HG02571 (cell line): Measurements from ENCODE around the gene SH2B2.
"Not testable (repeated sequence)": the region's sequence is repeated elsewhere in the genome, so short reads cannot be mapped to it uniquely, and the experiment has no call there.

ENCODE experiments used
- ATAC-seq: cut with Tn5 transposase; IDR thresholded peaks from one replicate; pipeline ENCODE4 v1.9.1; 2021; ENCODE audit warnings: mild to moderate bottlenecking, moderate library complexity; ENCODE audit not compliant: unreplicated experiment

Gene SH2B2

GRCh38 chr7:102303669-102304422 lies 17.2 kb downstream of the SH2B2 start:
- ATAC-seq, result no peak

- no peak for ATAC-seq
Measured at GRCh38 chr7:102304668-102305067, 18.0 kb downstream of the SH2B2 start.

GRCh38 chr7:102305414-102306268 lies 19.0 kb downstream of the SH2B2 start:
- ATAC-seq, result peak; percentile 43

GRCh38 chr7:102306916-102307677 lies 20.4 kb downstream of the SH2B2 start:
- ATAC-seq, result peak; percentile 66

GRCh38 chr7:102310414-102310815 lies 23.7 kb downstream of the SH2B2 start:
- no peak for ATAC-seq

- no peak for ATAC-seq
Measured at GRCh38 chr7:102312317-102312716, 25.6 kb downstream of the SH2B2 start.

- no peak for ATAC-seq
Measured at GRCh38 chr7:102313997-102314780, 27.5 kb downstream of the SH2B2 start.

- no peak for ATAC-seq
Measured at GRCh38 chr7:102317231-102318059, 30.8 kb downstream of the SH2B2 start.

GRCh38 chr7:102318482-102318971 lies 31.9 kb downstream of the SH2B2 start:
- no peak for ATAC-seq

GRCh38 chr7:102319671-102320070 lies 33.0 kb downstream of the SH2B2 start:
- no peak for ATAC-seq

GRCh38 chr7:102320181-102320580 lies 33.5 kb downstream of the SH2B2 start:
- ATAC-seq, result no peak

- ATAC-seq, result no peak
Measured at GRCh38 chr7:102320601-102321350, 34.1 kb downstream of the SH2B2 start.

- ATAC-seq, result no peak
Measured at GRCh38 chr7:102321351-102322201, 34.9 kb downstream of the SH2B2 start.

GRCh38 chr7:102322202-102322715 lies 35.6 kb downstream of the SH2B2 start:
- no peak for ATAC-seq

GRCh38 chr7:102323914-102324195 lies 37.2 kb downstream of the SH2B2 start:
- ATAC-seq, result no peak

GRCh38 chr7:102325106-102325505 lies 38.4 kb downstream of the SH2B2 start:
- not testable (repeated sequence) for ATAC-seq

GRCh38 chr7:102326157-102326889 lies 39.7 kb downstream of the SH2B2 start:
- no peak for ATAC-seq
